ENCODE measurements around the gene IMMP2L.

Gene IMMP2L

GRCh38 chr7:111147708-111148533 lies 414.4 kb downstream of the IMMP2L start:
- no peak for DNase-seq (ENCODE audit: low read depth)

DNA sequence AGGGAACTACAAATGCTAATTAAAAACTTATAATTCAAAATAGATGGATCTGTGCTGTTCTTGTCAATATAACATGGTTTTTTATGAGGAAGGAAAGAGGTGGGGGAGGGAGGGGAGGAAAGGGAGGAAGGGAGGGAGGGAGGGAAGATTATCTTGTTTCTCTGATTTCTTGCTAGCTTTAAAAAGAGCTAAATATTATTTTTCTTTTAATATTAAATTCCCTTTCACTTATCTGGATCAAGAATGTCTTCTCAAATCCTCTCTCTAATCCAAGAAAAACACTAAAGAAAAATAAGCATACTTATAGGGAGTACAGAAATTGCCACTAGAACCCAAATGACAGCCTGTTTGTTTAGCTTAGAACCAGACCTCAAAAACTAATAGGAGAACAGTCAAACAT lies 416.2 kb downstream of the IMMP2L start:
- no peak for DNase-seq (ENCODE audit: low read depth)

DNA sequence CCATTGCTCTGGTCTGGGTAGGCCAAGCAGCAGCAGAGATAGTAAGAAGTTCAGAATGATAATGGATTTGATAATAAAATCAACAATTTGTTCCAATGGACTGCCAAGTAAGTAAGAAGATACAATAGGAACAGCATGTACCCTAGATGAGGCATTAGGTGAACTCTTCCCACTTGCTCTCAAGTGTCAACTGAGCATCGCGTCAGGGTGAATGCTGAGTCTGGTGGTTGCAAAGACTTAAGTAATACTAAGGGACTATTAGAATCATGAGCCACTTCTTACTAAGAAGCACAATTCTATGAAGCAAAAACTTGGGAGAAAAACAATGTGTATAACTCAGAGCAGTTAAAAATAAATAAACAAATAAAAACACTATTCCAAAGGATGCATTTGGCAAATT lies 416.8 kb downstream of the IMMP2L start:
- no peak for DNase-seq (ENCODE audit: low read depth)

DNA sequence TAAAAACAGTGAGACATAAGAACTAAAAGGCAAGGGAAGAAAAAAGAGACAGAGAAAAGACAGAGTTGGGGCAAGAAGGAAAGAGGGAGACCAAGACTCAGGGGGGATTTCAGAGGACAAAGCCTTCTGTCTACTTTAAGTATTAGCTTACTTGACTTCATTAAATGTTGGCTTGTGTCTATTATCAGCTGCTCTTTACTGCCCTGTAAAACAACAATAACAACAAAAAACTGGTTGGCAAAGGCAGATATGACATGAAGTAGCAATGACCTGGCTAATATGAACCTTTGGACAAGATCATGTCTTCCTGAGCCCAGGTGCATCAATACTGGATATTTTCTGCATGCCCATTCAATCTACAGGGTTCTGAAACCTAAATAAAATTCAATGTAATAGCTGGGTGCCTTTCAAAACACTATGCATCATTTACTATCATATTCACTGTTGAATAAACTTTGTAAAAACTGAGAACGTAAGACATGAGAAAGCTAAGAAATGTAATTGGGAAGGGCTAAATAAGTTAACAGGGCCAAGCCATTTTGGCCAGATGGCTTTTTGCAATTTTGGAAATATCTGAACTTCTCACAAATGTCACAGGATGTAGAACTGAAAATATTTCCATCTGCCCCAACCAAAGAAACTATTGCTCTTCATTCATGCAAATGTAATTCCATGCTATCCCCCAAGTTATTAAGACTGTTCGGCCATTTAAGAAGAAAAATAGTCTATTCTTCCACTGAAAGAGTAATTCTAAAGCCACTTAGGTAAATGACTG lies 422.0 kb downstream of the IMMP2L start:
- DNase-seq (ENCODE audit: low read depth) = no peak

GRCh38 chr7:111138586-111138985 lies 423.7 kb downstream of the IMMP2L start:
- peak; percentile 36 for DNase-seq (ENCODE audit: low read depth)

- peak; percentile 90 for DNase-seq (ENCODE audit: low read depth)
Measured at GRCh38 chr7:111138193-111138569, 424.1 kb downstream of the IMMP2L start.

- DNase-seq (ENCODE audit: low read depth) = peak; percentile 54
Measured at GRCh38 chr7:111137296-111138192, 424.7 kb downstream of the IMMP2L start.

GRCh38 chr7:111132833-111133232 lies 429.5 kb downstream of the IMMP2L start:
- DNase-seq (ENCODE audit: low read depth) = peak; percentile 20

GRCh38 chr7:111129435-111129834 lies 432.9 kb downstream of the IMMP2L start:
- DNase-seq (ENCODE audit: low read depth) = no peak

DNA sequence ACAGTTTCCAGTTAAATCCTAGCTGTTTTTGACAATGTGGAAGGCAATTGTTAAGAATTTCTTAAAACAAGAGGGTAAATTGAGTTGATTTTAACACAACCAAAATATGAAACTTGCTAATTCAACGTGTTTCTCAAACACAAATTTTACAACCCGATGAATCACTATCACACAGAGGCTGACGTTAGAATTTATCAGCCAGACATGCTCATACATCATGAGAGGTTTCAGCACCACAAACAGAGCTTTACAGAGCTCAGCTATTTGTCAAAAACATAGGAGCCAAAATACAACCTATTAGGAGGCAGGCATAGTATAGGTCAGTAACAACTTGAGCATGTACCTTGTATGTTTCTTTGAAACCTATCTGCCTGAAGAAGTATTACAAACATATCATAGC lies 435.3 kb downstream of the IMMP2L start:
- peak; percentile 63 for DNase-seq (ENCODE audit: low read depth)

GRCh38 chr7:111115966-111116365 lies 446.3 kb downstream of the IMMP2L start:
- DNase-seq (ENCODE audit: low read depth) = no peak

DNA sequence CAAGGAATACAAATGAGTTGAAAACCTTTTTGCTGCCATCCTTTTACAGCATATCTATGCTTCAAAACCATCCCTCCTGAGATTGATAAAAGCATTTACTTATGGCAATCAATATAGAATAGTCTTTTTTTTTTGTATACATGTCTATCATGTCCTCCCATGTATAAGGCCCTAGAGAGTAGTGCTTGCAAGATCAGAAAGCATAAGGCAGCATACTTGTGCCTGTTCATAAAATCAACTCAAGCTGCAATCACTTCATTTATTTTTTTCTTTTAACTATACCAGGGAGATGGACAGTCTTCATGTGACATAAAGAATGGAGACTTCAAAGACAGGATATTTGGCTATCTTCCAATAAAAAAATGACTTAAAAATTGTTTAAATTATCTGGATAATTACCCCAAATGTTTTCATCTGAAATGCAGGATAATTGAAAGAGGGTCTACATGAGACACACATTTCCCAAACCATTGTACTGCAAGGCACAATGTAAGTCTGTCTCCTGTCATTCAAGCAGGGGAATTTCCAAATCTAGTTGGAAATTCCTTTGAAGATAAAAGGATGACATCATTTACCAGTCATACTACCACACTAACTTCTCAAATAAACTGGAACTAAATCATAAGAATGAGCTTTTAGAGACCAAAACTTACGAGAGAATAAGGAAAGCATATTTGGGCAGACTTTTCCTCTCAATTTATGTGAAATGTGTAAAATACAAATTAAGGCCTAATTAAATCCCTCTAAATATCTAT lies 448.9 kb downstream of the IMMP2L start:
- peak; percentile 73 for DNase-seq (ENCODE audit: low read depth)

- peak; percentile 79 for DNase-seq (ENCODE audit: low read depth)
Measured at GRCh38 chr7:111112439-111112838, 449.9 kb downstream of the IMMP2L start.

- DNase-seq (ENCODE audit: low read depth) = peak; percentile 42
Measured at GRCh38 chr7:111108496-111108895, 453.8 kb downstream of the IMMP2L start.

GRCh38 chr7:111108000-111108399 lies 454.3 kb downstream of the IMMP2L start:
- peak; percentile 29 for DNase-seq (ENCODE audit: low read depth)

DNA sequence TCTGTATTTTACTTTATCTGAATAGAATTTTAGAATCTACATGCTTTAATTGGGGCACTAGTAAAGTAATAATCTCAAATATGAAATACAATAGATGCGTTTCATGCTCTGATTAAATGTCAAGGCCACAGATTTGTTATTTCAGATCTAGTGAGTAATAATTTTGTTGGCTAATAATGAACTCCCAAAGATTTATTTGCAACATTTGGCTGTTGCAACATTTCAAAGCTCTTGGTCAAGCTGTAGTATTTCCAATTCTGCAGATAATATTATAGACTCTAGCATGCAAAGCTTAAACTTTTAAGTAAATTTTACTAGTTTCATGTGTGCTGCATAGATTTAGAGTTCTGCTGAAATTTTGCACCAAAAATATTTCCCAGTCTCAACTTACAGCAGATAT lies 454.7 kb downstream of the IMMP2L start:
- no peak for DNase-seq (ENCODE audit: low read depth)

DNA sequence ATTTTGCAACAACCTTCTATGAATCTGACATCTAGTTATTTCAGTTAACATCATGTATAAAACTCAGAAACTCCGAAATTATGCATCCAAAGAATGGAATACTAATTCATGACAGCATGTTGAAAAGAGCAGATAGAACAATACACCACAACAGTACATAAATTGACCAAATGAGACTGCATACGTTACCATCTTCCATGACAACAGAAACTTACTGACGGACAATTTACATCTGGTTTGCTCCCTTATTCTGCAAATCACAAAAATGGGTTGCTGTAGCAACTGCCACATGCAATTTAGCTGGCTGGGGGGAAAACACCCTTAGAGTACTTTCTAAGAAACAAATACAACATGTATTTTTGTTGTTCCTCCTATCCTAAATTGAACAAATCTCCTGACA lies 457.0 kb downstream of the IMMP2L start:
- DNase-seq (ENCODE audit: low read depth) = no peak

- DNase-seq (ENCODE audit: low read depth) = no peak
Measured at GRCh38 chr7:111104710-111105109, 457.6 kb downstream of the IMMP2L start.

- no peak for DNase-seq (ENCODE audit: low read depth)
Measured at GRCh38 chr7:111103678-111104274, 458.5 kb downstream of the IMMP2L start.

GRCh38 chr7:111103136-111103535 lies 459.2 kb downstream of the IMMP2L start:
- no peak for DNase-seq (ENCODE audit: low read depth)

Measured in EH (cell line).